Suppressor macrophage treated with lipopolysaccharide for 1 hour (primary cell): Measurements from ENCODE around the gene GJC1.
A peak's percentile ranks its signal among the peaks of the same experiment; 100 is the strongest.

ENCODE experiments used
- DNase-seq, 3 donors: peaks; one replicate each; pipeline ENCODE4 v3.0.0-alpha.2; 2020 to 2022

The GJC1 gene

DNA sequence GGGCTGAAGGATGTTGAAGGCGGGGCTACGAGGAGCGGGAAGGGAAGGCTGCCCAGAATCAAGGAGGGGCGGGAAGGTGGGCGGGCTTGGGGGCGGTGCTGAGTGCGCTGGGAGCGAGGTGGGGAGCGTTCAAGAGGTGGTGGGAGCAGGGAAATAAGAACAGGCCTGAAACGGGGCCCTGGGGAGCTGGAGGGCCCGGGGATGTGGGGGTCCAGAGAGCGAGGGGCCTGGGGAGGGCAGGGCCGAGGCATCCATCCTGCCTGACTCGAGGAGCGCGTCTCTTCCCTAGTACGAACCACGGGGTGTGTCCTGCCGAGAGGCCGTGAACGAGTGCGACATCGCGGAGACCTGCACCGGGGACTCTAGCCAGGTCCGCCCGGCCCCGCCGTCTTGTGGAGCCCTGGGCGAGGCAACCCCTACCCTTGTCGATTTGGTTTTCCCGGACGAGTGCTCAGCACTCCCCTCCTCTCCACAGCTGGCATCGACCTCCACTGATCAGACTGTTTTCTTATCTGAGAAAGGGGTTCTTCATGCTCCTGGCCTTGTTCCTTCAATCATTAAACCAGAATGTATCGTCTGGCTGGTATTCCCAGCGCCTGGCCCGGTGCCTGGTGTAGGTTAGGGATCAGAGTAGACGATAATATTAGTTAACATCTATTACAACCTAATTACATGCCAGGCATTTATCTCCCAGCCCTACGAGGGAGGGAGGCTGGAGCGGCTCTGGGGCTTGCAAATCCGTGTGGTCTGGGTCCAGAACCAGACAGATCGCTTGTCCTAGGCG is 54.1 kb downstream of the GJC1 start:
- no peak for DNase-seq

- peak; percentile 97 to 98 (median 98) for DNase-seq
Observed at GRCh38 chr17:44775136-44775837, 54.8 kb downstream of the GJC1 start.

GRCh38 chr17:44774271-44775135 is 55.6 kb downstream of the GJC1 start:
- DNase-seq = peak; percentile 88 to 94 (median 92)

- DNase-seq = no peak
Observed at GRCh38 chr17:44773140-44773539, 56.9 kb downstream of the GJC1 start.

- DNase-seq = no peak
Observed at GRCh38 chr17:44772308-44773045, 57.6 kb downstream of the GJC1 start.

GRCh38 chr17:44770166-44770925 is 59.7 kb downstream of the GJC1 start:
- peak; percentile 44 to 54 (median 52) for DNase-seq

- no peak for DNase-seq
Observed at GRCh38 chr17:44769647-44770084, 60.4 kb downstream of the GJC1 start.

DNA sequence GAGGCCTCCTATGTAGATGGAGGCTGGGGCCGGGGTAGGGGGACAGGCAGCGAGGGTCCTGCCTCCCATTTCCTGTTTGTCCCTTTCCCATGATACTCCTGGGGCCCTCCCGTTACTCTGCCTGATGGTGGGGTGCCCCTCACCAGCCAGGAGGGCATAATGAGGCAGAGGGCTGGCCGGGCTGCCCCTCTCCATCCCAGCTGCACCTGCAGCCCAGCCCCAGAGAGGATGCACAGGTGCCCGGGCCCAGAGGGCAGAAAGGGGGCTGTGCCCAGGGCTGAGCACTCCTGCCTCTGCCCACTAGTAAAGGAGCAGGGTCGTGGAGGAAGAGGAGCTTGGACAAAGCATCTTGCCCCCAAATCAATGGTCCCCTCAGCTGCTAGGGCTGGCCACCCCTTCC is 60.9 kb downstream of the GJC1 start:
- DNase-seq = no peak

DNA sequence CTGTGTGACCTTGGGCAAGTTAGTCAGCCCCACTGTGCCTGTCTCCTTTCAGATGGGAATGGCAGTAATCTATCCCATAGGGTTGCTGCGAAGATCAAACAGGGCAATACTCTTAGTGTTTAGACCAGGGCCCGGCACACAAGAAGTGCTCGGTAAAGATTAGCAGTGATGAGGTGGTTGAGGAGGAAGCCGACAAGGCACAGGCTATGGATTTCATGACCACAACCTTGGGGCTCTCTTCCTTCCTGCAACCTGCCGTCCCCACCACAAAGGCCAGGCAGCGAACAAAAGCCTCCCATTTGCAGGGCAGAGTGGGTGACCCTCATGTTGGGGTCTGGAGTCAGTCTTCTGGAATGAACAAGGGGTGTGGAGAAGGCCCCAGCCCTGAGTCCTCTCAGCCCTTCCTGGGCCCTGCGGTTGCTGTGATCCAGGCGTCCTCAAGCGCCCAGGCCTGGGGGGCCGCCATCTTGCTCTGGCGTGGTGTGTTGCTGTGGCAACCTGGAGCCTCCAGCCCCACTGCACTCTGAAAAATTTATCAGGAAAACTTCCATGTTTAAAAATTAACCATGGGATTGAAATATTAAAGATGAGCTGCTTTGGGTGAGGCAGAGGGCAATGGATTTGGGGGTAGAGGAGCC is 61.5 kb downstream of the GJC1 start:
- DNase-seq = no peak

DNA sequence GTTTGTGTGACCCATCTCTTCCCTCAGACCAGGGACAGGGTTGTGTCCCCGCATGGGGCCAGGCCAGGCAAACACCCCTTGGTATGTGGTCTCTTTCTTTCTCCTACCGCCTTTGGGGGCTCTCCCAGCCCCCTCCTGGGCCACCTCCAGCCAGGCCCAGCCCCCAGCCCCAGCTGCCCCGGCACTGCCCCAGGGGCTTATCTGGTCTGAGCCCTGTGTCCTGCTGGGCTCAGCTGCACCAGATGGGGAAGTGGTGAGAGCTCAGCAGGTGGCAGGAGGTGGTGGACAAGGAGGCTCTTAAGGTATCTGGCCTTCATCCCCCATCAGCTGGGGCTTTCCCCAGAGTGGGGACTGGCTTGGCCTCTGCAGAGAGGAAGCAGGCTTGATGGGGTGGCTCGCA is 62.6 kb downstream of the GJC1 start:
- no peak for DNase-seq

DNA sequence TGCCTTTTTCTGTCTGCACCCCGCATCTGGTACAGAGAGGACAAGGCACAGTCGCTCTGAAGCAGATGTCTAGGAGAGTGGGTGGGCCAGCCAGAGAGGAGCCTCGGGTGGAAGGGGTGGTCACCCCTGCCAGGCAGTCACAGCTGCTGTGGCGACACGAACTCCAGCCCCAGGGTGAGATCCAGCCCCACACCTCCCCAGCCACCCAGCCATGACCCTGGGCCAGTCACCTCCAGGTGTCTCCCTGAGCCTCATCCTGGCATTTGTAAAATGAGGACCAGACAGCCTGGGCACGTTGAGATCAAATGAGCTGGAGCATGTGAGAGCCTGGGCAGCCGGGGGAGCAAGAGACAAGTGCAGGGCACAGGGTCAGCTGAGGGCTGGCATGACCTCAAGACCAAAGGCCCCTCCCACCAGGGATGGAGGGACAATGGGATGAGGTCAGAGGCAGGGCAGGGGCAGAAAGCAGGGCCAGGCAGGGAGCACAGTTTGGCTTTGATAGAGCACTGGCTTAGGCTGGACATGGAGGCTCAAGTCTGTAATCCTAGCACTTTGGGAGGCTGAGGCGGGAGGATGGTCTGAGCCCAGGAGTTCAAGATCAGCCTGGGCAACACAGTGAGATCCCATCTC is 63.6 kb downstream of the GJC1 start:
- DNase-seq = peak in 1 of 3 donors; percentile 28

GRCh38 chr17:44765965-44766364 is 64.1 kb downstream of the GJC1 start:
- DNase-seq = no peak

DNA sequence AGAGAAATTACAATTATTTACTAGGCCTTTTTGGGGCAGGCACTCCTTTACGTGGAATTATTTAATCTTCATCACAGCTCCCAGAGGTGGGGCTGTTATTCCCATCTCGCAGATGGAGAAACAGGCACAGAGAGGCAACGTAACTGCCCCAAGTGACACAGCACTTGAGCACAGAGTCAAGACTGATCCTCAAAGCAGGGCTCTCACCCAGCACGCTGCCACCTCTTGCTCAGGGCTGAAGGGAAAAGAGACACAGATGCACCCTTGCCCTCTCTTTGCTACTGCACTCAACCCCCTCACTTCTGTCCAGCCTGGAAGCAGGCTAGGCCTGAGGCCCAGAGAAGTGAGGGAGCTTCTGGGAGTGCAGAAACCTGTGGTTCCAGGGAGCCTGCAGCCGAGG is 66.9 kb downstream of the GJC1 start:
- no peak for DNase-seq

- DNase-seq = no peak
Observed at GRCh38 chr17:44761932-44762810, 67.9 kb downstream of the GJC1 start.

GRCh38 chr17:44760474-44761308 is 69.4 kb downstream of the GJC1 start:
- no peak for DNase-seq

- DNase-seq = no peak
Observed at GRCh38 chr17:44759916-44760243, 70.2 kb downstream of the GJC1 start.

GRCh38 chr17:44759086-44759915 is 70.8 kb downstream of the GJC1 start:
- peak in 1 of 3 donors; percentile 22 for DNase-seq
